HG03520 (cell line): ENCODE data around the gene ZDHHC5.
"Not testable (repeated sequence)": the region's sequence is repeated elsewhere in the genome, so short reads cannot be mapped to it uniquely, and the experiment has no call there.

Source experiments
- ATAC-seq: cut with Tn5 transposase; IDR thresholded peaks from one replicate; pipeline ENCODE4 v1.9.1; 2021; ENCODE audit warnings: mild to moderate bottlenecking, moderate library complexity; ENCODE audit not compliant: unreplicated experiment

Gene ZDHHC5

DNA sequence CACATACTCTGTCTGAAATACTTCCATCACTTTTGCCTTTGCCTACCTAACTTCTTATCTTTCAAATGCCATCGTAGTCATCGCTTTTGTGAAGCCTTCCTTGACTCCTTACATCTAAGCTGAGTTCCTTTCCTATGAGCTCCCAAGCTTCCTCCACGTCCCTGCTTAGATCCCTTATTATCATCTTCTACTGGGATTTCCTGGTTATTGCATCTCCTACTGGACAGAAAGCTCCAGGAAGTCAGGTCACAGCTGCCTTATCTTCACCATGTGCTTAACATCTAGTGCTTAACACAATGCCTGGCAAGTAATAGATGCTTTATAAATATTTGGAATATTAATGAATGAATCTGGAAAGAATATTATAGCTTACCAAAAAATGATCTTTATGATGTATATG is 24.1 kb upstream of the ZDHHC5 start:
- no peak for ATAC-seq

DNA sequence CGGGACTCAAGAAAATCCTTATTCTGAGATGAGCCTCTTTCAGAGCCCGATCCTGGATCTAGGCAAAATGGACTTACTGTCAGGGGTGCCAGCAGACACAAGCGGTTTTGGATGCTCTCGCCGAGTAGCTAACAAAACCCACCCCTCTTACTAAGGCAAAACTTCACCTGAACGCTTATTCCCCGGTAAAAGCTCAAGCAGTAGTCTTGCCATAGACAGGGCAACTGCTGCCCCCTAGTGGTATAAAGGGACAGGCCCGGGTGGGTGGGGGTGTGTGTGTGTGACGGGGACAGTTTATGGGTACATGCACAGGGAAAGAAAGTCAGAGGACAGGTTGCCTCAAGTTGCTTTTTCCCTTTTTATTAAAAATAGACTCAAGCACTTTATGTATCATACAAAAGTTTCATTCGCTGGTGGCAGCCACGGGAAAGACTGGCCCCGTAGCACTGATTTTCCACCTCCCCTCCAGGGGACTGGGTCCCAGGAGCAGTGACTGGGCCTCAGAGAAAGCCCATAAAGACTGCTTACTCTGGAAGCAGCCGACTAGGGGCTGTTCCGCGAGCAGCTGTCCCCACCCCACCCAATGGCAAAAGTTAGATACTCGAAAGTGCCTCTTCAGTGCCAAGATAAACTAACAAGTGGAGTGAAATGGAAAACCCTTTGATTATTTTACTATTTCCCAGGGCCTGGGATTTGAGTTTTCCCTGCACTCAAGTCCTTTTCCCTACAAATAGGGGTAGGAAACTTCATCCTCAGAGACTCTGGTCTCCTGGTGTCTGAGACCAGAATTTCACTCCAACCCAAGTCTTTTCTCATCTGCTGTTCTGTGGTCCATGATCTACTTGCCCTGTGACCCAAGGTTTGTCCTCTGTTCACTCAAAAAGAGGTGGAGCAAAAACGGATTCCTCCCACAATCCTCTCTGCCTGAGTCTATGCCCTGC is 22.9 kb upstream of the ZDHHC5 start:
- ATAC-seq: peak; percentile 52

GRCh38 chr11:57645689-57646085 is 22.2 kb upstream of the ZDHHC5 start:
- ATAC-seq: no peak

- ATAC-seq: no peak
Measured at GRCh38 chr11:57646194-57646798, 21.6 kb upstream of the ZDHHC5 start.

DNA sequence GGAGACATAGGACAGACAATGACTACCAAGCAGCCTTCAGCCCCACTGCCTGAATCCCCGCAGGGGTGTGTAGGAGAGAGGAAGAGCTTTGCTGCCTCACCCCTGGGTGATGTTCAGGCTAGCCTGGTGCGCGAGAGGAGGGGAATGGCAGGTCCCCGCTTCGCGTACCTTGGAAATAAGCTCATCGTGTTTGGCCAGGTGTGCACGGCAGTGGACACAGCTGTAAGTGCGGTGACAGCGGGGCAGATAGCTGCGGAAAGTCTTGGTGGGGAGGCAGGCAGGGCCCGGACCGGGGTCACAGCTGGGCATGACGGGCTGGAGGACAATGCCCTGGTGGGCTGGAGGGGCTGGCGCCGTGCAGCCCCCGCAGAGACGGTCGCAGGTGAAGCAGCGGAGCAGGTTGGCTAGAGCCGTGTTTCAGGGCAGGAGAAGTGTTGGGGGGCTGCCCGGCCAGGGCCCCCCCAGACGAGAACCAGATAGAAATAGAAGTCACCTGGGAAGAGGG is 21.1 kb upstream of the ZDHHC5 start:
- no peak for ATAC-seq

DNA sequence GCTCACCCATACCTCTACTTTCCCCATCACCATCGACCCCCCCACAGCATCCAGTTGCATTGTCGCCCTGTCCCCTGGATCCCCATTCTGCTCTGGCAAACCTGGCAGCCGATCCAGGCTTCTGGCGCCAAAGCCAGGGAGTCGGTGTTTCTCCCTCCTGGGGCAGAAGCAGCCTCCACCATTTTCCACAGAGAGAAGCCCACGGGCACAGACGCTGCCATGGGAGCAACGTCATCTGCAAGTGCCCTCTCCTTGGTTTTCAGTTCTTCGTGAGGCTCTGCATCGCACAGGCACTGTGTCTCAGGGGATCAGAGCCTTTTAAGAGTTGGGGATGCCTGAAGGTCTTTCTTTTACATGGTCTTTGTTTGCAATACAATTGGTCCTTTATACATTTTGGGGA is 20.5 kb upstream of the ZDHHC5 start:
- no peak for ATAC-seq

DNA sequence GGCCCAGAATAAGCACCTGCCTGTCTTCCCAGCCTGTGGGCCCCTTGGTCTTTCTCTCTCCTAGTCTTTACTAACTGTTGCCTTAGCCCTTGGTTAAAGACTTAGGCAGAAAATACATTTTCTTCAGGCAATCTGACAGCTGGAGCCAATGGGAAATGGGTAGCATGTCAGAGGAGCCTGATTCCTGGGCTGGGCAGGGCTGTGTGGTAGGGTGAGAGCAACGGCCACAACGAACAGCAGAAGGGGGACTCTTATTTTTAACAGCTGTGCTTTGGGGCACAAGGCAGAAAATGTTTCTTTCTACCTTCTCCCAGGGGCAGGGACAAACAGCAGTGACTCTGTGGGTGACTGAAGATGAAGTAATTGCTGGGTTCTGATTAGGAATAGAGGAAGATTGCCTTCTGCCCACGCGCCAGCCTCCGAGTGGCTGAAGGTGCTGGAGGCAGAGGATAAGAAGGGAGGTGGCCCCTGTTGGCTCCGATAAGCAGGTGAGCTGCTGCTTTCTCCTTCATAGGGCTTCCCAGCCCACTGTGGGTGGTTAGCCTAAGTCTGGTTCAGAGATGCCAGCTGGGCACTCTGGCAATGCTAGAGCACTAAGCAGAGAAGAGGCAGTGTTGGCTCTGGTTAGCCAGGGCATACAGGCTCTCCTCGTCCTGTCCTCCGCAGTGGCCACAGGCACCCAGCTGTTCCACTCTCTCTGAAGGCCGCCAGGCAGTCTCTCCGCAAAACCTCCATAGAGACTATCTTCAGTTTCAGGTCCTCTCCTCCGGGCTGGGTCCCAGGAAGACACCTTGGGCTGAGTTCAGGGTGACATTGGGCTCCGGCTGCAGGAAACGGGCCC is 19.7 kb upstream of the ZDHHC5 start:
- ATAC-seq: no peak

GRCh38 chr11:57648801-57649735 is 18.8 kb upstream of the ZDHHC5 start:
- no peak for ATAC-seq

- no peak for ATAC-seq
Measured at GRCh38 chr11:57649826-57650738, 17.8 kb upstream of the ZDHHC5 start, which contains the start of gene YPEL4. YPEL4 (minus strand) TSS chr11:57649912; CDS start chr11:57647107, 2,805 bp downstream.

DNA sequence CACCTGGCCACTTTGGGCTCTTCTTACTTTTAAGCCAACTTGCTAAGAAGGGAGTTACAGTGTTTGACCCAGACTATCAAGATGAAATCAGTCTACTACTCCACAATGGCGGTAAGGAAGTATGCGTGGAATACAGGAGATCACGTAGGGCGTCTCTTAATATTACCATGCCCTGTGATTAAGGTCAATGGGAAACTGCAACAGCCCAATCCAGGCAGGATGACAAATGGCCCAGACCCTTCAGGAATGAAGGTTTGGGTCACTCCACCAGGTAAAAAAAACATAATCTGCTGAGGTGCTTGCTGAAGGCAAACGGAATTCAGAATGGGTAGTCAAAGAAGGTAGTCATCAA is 17.2 kb upstream of the ZDHHC5 start:
- no peak for ATAC-seq

- ATAC-seq: no peak
Measured at GRCh38 chr11:57651408-57651807, 16.5 kb upstream of the ZDHHC5 start.

DNA sequence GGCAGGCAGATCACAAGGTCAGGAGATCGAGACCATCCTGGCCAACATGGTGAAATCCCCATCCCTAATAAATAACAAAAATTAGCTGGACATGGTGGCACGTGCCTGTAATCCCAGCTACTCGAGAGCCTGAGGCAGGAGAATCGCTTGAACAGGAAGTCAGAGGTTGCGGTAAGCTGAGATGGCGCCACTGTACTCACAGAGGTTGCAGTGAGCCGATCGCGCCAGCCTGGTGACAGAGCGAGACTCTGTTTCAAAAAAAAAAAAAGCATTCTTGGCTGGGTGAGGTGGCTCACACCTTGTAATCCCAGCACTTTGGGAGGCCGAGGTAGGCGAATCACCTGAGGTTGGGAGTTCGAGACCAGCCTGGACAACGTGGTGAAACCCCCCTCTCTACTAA is 15.7 kb upstream of the ZDHHC5 start:
- not testable (repeated sequence) for ATAC-seq

DNA sequence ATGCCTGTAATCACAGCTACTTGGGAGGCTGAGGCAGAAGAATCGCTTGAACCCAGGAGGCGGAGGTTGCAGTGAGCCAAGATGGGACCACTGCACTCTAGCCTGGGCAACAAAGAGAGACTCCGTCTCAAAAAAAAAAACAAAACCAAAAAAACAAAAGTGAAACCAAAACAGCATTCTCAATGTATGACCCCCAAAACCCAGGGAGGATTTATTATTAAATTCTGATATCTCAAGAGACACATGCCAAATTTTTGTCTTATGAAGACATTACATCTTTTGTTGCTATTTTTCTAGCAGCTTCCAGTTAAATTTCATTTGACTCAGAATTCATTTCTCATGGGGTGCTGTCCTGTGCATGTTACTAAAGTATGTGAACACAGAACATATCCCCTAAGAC is 15.3 kb upstream of the ZDHHC5 start:
- no peak for ATAC-seq

DNA sequence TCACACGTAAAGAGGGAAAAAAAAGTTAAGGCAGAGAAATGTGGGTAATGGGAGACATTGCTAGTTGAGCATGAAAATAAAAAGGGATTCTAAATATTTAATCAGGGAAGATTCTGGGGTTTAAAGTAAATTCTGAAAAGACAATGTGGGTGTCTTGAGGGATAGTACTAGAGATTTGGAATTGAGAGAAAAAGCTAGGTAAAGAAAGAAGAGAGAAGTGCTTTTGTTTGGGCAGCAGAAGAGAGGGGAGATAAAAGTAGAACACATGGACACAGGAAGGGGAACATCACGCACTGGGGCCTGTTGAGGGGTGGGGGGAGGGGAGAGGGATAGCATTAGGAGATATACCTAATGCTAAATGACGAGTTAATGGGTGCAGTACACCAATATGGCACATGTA is 14.8 kb upstream of the ZDHHC5 start:
- no peak for ATAC-seq

- ATAC-seq: no peak
Measured at GRCh38 chr11:57656885-57657193, 11.1 kb upstream of the ZDHHC5 start.

DNA sequence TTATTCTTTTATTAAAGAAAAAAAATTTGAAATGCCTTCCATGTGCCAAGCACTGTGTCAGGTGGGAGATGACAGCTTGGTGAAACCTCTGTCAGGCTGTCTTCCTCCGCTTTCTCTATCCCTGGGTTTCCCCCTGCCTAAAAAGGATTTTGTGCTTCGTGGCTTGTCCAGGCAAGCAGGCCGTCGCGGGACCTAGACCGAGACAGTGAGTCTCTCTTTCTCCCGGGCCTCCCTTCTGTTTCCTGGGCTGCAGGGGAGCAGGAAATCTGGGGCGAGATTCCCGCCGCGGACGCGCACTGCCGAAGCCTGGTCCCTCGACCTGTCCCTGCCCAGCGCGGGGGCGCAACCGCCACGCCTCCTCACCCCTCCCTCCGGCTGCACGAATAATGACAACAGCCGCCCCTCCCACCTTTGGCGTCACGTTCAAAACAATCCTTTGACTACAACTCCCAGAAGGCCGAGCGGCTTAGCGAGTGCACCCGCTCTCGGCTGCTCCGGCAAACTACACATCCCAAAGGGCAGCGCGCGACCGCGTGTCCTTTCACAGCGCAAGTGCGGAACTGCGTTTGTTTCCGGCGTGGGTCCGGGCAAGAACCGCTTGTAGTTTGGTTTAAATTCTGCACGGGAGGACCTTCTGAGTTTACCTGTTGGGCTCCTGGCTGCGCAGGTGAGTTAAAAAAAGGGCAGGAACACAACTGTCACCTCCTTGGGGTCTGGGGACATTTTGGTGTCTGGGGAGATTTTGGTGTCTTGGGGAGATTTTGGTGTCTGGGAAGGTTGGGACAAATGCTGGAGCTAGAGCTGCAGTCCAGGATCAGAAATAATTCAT is 10.5 kb upstream of the ZDHHC5 start, which contains the start of gene CLP1:
TSS of gene CLP1 (plus strand) at position 569 of the 829 bp plus-strand sequence. CDS start 1,715 bp downstream, outside the sequence.
- peak; percentile 99 for ATAC-seq

- no peak for ATAC-seq
Measured at GRCh38 chr11:57658023-57658361, 9.9 kb upstream of the ZDHHC5 start.

DNA sequence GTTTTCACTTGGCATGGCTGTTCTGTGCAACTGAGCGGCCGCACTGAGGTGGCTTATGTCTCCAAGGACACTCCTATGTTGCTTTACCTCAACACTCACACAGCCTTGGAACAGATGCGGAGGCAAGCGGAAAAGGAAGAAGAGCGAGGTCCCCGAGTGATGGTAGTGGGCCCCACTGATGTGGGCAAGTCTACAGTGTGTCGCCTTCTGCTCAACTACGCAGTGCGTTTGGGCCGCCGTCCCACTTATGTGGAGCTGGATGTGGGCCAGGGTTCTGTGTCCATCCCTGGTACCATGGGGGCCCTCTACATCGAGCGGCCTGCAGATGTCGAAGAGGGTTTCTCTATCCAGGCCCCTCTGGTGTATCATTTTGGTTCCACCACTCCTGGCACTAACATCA is 8.2 kb upstream of the ZDHHC5 start:
- ATAC-seq: no peak
